Head of caudate nucleus (tissue), 42 donors: ENCODE data around the gene CCN5.

ENCODE experiments used
- DNase-seq, 42 donors: peaks; one replicate each; pipeline versions ENCODE4 v3.0.0 to v3.0.0-alpha.2; 2020 to 2021; ENCODE audit warnings: mixed read lengths in 7 of 42
- intact Hi-C: fragments of 100-400 bp; cut with DNase I; formaldehyde crosslinking; loops from one replicate; pipeline ENCODE4 v1.15.0; 2022

CCN5 gene

GRCh38 chr20:44709380-44709779, 5.8 kb upstream of the CCN5 start:
- intact Hi-C loops = no loop called here
- DNase-seq = no peak

- DNase-seq = no peak
- intact Hi-C loops = no loop called here
Measured at GRCh38 chr20:44709797-44710196, 5.4 kb upstream of the CCN5 start.

DNA sequence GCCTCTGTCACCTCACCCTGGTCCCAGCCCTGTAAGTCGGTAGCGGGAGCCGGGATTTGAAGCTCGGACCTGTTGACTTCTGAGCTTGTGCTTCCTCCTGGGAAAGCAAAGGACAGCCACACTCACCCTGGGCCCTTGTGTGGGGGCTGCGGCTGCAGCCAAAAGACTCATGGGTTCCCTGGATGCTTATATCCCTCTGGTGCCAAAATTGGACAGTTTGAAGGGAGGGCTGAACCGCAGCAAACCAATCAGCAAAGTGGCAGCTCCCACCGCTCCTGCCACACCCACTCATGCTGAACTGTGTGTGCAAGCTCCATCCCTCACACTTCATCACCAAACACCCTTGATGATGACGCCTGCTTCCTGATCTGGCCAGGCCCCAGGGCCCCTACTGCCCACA, 3.9 kb upstream of the CCN5 start:
- DNase-seq = no peak
- intact Hi-C loops = no loop called here

DNA sequence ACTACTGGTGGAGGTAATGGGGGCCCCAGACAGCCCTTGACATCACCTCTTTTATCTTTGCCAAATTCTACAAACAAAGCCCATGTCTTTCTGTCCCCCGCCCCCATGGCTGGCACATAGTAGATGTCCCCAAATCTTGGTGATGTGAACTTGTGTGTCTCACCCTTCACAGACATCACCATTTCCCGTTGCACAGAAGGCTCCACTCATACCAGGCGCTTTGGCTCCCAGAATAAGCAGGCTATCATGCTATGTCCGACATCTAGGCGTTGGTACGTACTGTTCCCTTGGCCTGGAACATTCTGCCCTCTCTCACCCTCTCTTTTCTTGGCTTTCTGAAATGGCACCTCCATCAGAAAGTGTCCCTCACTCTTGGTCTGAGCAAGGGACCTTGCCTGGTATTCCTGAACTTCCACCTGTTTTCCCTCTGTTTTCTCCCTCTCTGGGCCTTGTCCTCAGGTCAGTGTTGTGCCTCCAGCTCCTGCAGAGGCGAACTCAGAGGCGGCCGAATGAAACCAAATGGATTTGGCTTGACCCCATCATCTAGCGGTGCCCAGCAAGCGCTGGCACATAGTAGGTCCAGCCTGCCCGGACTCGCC, 968 bp upstream of the CCN5 start:
- intact Hi-C loops = no loop called here

DNA sequence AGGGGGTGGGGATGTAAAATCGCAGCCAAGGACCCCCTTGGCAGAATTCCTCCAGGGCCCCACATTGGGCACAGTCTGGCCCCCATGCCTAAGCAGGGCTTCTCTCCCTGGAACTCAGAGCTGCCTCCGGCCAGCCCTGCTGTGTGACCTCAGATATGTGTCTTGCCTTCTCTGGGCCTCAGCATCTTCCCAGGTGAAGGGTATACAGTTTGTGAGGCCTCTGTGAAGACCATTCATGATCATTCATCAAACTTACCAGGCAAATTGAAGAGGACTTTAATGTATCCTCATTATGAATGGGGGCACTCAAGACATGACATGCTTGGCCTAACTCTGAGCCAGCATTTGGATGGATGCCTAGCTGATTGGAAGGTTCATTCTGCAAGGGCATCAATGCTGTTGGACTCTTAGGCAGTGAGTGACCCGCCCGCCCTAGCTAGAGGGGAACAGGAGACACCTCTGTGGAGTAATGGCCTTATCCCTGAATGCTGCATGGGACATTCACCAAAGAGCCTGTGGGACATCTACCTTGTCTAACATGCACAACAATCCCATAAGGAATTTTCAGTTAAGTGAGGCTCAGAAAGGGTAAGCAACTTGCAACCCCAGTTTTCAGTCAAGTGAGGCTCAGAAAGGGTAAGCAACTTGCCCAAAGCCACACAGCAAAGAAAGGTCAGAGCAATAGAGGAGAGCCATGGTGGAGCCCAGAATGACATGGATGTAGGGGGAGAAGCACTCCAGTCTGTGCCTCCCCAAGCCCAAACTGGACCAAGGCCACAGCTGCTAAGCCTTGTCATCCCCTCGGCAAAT, 535 bp downstream of the CCN5 start:
- intact Hi-C loops = no loop called here
- no peak for DNase-seq

More for the DNA sequence above, 968 bp upstream of the CCN5 start:
- no peak for DNase-seq

DNA sequence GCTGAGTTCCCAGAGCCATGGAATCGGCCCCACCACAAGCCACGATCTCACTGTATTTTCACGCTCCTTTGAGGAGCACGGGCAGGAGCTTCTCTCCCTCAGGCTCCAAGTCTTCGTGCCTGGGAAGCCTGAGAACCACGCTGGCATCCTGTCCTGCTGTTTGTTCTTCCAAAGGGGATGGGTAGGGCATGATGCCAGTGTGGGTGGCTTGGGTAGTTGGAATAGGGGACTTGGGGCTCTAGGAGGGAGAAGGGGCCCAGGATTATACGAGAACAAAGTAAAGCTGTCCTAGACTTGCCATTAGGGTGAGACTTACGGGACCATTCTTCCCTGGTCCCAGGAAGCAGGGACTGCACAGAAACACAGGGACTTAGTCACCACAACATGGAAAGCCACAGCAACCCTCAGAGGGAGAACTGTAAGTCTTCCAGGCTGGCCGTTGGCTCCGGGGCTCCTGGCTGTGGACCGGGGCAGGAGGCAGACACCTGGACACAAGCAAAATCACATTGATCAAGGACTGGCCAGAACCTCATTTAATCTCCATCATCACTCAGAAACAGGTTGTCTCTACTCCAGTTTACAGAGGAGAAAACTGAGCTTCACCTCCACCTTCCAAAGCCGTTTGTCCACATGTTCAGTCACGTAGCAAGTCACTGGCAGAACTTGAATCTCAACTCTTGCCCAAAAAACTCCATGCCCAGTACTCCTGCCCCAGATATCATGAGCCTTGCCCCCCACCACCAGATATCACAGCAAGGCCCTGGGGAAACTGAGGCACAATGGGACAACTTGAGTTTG, 1.3 kb downstream of the CCN5 start:
- intact Hi-C loops = no loop called here
- DNase-seq = no peak

GRCh38 chr20:44717986-44718385, 2.8 kb downstream of the CCN5 start:
- intact Hi-C loops = no loop called here
- no peak for DNase-seq

GRCh38 chr20:44719841-44720240, 4.7 kb downstream of the CCN5 start:
- DNase-seq = no peak
- intact Hi-C loops = no loop called here

DNA sequence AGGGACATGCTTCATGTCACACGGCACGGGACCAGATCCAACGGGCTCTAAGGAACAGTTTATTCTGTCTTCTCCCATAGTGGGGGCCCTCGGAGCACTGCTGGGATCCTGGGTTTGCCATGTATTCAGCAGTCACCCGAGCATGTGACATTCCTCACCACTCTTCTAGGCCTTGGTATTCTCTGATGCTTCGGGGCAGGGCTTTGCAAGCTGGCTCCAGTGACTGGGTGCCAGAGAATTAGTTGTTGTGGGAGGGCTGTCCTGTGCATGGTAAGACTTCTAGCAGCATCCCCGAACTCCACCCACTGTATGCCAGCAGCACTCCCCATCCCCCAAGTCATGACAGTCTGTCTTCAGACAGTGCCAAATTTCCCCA, 5.4 kb downstream of the CCN5 start:
- intact Hi-C loops = no loop called here
- peak; percentile 38 to 86 (median 65) for DNase-seq

DNA sequence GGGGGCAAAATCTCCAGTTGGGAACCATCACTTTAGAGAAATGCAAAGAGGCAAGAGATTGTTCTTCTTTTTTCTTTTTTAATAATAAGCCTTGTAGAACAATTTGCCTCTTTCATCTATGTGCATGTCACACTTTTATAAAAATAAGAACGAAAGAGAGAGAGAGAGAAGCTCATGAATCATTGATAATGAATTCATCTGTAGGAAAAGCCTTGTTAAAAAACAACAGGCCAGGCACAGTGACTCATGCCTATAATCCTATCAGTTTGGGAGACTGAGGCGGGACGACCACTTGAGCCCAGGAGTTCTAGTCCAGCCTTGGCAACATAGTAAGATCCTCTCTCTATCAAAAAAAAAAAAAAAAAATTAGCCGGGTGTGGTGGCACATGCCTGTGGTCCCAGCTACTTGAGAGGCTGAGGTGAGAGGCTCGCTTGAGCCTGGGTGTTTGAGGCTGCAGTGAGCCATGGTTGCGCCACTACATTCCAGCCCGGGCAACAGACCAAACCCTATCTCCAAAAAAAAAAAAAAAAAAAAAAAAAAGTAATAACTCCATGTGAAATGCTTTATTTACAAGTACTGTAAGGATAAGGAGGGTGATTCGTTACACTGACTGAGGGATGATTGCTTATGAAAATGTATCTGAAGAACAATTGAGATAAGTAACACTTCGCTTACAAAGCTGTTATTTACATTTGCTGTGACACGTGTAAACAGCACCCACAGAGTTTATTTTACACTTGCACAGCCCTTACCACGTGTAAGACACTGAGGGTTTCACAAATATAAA, 6.0 kb downstream of the CCN5 start:
- intact Hi-C loops = no loop called here

DNA sequence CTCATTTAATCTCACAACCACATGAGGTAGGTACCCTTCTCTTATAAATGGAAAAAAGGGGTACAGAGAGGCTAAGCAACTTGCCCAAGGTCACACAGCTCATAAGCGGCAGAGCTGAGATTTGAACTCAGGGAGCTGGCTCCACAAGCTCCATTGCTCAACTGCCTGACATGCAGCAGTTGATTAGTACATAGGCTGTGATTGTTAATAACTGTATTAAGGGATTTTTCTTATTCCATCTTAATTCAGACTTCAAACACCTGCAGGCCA, 6.6 kb downstream of the CCN5 start:
- no peak for DNase-seq

More for the DNA sequence above, 6.0 kb downstream of the CCN5 start:
- peak in 1 of 42 donors; percentile 49 for DNase-seq

DNA sequence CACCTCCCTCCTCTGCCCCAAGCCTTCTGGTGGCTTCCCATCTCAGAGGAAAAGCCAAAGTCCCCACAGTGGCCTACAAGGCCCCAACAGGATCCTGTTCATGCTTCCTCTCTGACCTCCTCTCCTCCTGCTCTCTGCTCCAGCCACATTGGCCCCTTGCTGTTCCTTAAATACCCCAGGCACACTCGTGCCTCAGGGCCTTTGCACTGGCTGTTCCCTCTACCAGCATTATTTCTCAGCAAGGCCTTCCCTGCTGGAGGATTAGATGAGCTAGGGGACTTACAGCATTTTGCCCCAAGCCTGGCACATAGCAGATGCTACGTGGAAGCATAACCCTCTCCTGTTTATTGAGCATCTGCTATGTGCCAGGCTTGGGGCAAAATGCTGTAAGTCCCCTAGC, 7.8 kb downstream of the CCN5 start:
- intact Hi-C loops = no loop called here
- DNase-seq = no peak

More for the DNA sequence above, 6.6 kb downstream of the CCN5 start:
- intact Hi-C loops = no loop called here

DNA sequence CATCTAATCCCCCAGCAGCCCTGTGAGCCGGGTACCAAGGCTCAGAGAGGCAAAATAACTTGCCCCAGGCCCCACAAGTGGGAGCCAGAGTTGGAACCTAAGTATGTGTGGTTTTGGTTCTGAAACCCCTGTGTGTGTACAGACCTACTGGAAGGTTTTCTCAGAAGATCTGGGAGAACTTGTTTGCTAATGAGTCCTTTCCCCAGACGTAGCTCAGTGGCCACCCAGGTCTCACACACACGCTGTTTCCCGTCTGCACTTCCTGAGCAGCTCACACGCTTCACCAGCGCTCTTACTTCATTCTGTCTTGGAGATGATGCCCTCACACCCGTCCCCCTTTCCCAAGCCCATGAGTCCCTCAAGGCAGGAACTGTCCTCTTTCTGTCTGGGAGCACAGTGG, 8.2 kb downstream of the CCN5 start:
- intact Hi-C loops = no loop called here
- DNase-seq = no peak

DNA sequence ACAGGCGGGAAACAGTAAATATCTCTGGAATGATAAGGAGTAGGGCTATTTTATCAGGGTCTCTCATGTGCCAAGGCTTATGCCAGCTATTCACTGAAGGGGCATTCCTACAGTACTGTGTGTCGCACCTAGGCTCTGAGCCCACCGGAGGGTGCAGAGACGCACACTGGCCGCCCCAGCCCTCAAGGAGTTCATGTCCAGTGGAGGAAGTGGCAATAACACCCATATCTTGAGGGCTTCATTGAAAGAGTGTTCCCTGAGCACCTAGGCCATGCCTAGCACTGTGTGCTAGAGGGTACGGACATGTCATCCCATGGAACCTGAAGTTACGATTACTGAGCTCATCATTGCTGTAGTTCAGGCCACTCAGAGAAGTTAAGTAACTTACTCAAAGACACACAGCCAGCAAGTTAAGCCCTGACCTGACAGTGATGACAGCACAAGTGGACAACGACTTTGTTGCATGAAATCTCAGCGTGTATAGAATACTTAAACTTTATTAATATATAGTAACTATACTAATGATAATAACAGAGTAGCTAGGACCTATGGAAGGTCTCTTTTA, 8.7 kb downstream of the CCN5 start:
- intact Hi-C loops = no loop called here
- DNase-seq = no peak

GRCh38 chr20:44724423-44725091, 9.4 kb downstream of the CCN5 start:
- intact Hi-C loops = no loop called here
- DNase-seq = no peak

- intact Hi-C loops = no loop called here
- no peak for DNase-seq
Measured at GRCh38 chr20:44725837-44726236, 10.7 kb downstream of the CCN5 start.

DNA sequence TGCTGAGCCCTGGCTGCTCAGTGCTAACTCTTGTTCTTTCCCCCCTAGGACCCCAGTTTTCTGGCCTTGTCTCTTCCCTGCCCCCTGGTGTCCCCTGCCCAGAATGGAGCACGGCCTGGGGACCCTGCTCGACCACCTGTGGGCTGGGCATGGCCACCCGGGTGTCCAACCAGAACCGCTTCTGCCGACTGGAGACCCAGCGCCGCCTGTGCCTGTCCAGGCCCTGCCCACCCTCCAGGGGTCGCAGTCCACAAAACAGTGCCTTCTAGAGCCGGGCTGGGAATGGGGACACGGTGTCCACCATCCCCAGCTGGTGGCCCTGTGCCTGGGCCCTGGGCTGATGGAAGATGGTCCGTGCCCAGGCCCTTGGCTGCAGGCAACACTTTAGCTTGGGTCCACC, 11.9 kb downstream of the CCN5 start:
- DNase-seq = no peak
- intact Hi-C loops = no loop called here

- intact Hi-C loops = no loop called here
Measured at GRCh38 chr20:44727651-44728050, 12.5 kb downstream of the CCN5 start.

More at GRCh38 chr20:44727651-44728050, 12.5 kb downstream of the CCN5 start:
- DNase-seq = no peak
